ENCODE results near the gene EZH1. TPM values are rescaled to one million over a fixed set of nuclear protein-coding genes. Genes with fewer than 3 reads are reported as not detected.

Gene EZH1
- total RNA-seq, 1 donor from 2014 or later: 9.8 TPM

GRCh38 chr17:42683407-42684034 is 61.3 kb downstream of the EZH1 start:
- peak in 1 of 2 donors; percentile 39 for DNase-seq (ENCODE audit: low read depth in 2 of 2)

- DNase-seq (ENCODE audit: low read depth in 2 of 2): peak in 1 of 2 donors; percentile 68
Observed at GRCh38 chr17:42682722-42683403, 62.0 kb downstream of the EZH1 start.

GRCh38 chr17:42681976-42682721 is 62.7 kb downstream of the EZH1 start, which contains the start of gene CNTNAP1:
TSS of gene CNTNAP1 (plus strand) at chr17:42682531. CDS start at chr17:42682830, 299 bp downstream.
- peak in 1 of 2 donors; percentile 70 for DNase-seq (ENCODE audit: low read depth in 2 of 2)

- DNase-seq (ENCODE audit: low read depth in 2 of 2): no peak
Observed at GRCh38 chr17:42680331-42680808, 64.5 kb downstream of the EZH1 start.

- peak; percentile 63 to 90 for DNase-seq (ENCODE audit: low read depth in 2 of 2)
Observed at GRCh38 chr17:42679492-42680330, 65.1 kb downstream of the EZH1 start.

GRCh38 chr17:42678951-42679491 is 65.8 kb downstream of the EZH1 start:
- DNase-seq (ENCODE audit: low read depth in 2 of 2): peak in 1 of 2 donors; percentile 50

- peak; percentile 70 to 83 for DNase-seq (ENCODE audit: low read depth in 2 of 2)
Observed at GRCh38 chr17:42677921-42678781, 66.7 kb downstream of the EZH1 start.

- peak; percentile 99 to 100 for DNase-seq (ENCODE audit: low read depth in 2 of 2)
Observed at GRCh38 chr17:42677012-42677857, 67.6 kb downstream of the EZH1 start.

GRCh38 chr17:42676424-42677011 is 68.3 kb downstream of the EZH1 start, which contains the start of gene PLEKHH3:
TSS of gene PLEKHH3 (minus strand) at chr17:42676994. CDS start at chr17:42676563, 431 bp downstream.
- DNase-seq (ENCODE audit: low read depth in 2 of 2): no peak

- peak in 1 of 2 donors; percentile 59 for DNase-seq (ENCODE audit: low read depth in 2 of 2)
Observed at GRCh38 chr17:42675965-42676423, 68.8 kb downstream of the EZH1 start.

GRCh38 chr17:42675348-42675964 is 69.4 kb downstream of the EZH1 start:
- DNase-seq (ENCODE audit: low read depth in 2 of 2): no peak

GRCh38 chr17:42674755-42675347 is 70.0 kb downstream of the EZH1 start:
- DNase-seq (ENCODE audit: low read depth in 2 of 2): no peak

GRCh38 chr17:42673885-42674754 is 70.7 kb downstream of the EZH1 start:
- peak in 1 of 2 donors; percentile 52 for DNase-seq (ENCODE audit: low read depth in 2 of 2)

- DNase-seq (ENCODE audit: low read depth in 2 of 2): no peak
Observed at GRCh38 chr17:42673266-42673884, 71.5 kb downstream of the EZH1 start.

GRCh38 chr17:42672038-42672437 is 72.8 kb downstream of the EZH1 start:
- DNase-seq (ENCODE audit: low read depth in 2 of 2): no peak
